Panc1 (cell line): ENCODE measurements around the gene SCYGR4. TPM values are rescaled to one million over a fixed set of nuclear protein-coding genes. Genes with fewer than 3 reads are reported as not detected.

Source experiments
- ATAC-seq: fragments of 200-7000 bp; cut with Tn5 transposase; 2 replicates; pipeline ENCODE4 v1.9.1; 2020; ENCODE audit warnings: mild to moderate bottlenecking, moderate library complexity
- BruUV-seq: library from RNA; stranded (reverse); fragments of 400-500 nt; replicated peaks from 2 replicates; lab custom pipeline; 2021; lab: Mats Ljungman, UMichigan
- CTCF ChIA-PET: fragments of 300-600 bp; sonication (Branson Sonifier 250); formaldehyde crosslinking; loops from one replicate; lab custom pipeline; 2022; ENCODE audit warnings: antibody characterized with exemption; lab: Charles Lee
- POLR2A ChIA-PET: fragments of 300-600 bp; sonication (Branson Sonifier 250); formaldehyde crosslinking; loops from one replicate; lab custom pipeline; 2022; ENCODE audit warnings: antibody characterized with exemption; lab: Charles Lee
- DNase-seq: peaks from one replicate; pipeline ENCODE4 v3.0.0-alpha.2; 2010; ENCODE audit warnings: low read depth, low spot score
- H3K27ac ChIP-seq: 2 replicates; pipeline ENCODE4 v1.5.1; 2011; ENCODE audit warnings: mild to moderate bottlenecking, low read length, inconsistent platforms
- H3K27me3 ChIP-seq: fragments of 200-500 bp; sonication (Bioruptor generic); 2 replicates; pipeline ENCODE4 v1.6.0; 2014; ENCODE audit warnings: low read length, inconsistent platforms; ENCODE audit not compliant: control insufficient read depth, insufficient read depth
- H3K36me3 ChIP-seq: fragments of 200-500 bp; sonication (Bioruptor generic); 2 replicates; pipeline ENCODE4 v1.5.1; 2014; ENCODE audit warnings: inconsistent platforms, mild to moderate bottlenecking, low read length, moderate library complexity; ENCODE audit not compliant: control insufficient read depth, insufficient read depth
- H3K4me1 ChIP-seq: 2 replicates; pipeline ENCODE4 v1.5.1; 2011; ENCODE audit warnings: inconsistent platforms, mild to moderate bottlenecking, low read length, moderate library complexity; ENCODE audit not compliant: control insufficient read depth, insufficient read depth
- H3K4me3 ChIP-seq, 2 experiments: 2 replicates each; pipeline ENCODE4 v1.5.1; 2011 to 2012; ENCODE audit warnings: low read depth in 2 of 2, low read length in 2 of 2, mild to moderate bottlenecking in 2 of 2, inconsistent platforms in 1 of 2, moderate library complexity in 1 of 2
- H3K9me3 ChIP-seq: fragments of 200-500 bp; sonication (Bioruptor generic); 2 replicates; pipeline ENCODE4 v1.5.1; 2014; ENCODE audit warnings: low read depth, mild to moderate bottlenecking, inconsistent platforms, low read length, moderate library complexity; ENCODE audit not compliant: control insufficient read depth, insufficient read depth
- POLR2AphosphoS5 ChIP-seq: IDR thresholded peaks from 2 replicates; pipeline ENCODE4 v1.6.1; 2012; ENCODE audit warnings: mild to moderate bottlenecking, low read depth, low read length, moderate library complexity
- SIN3A ChIP-seq: IDR thresholded peaks from 2 replicates; pipeline ENCODE4 v1.6.1; 2012; ENCODE audit warnings: low read depth, mild to moderate bottlenecking, low read length, moderate library complexity, borderline replicate concordance; ENCODE audit not compliant: insufficient read depth
- TCF7L2 ChIP-seq: IDR thresholded peaks from 2 replicates; pipeline ENCODE4 v1.6.1; 2011; ENCODE audit warnings: mild to moderate bottlenecking, low read depth, low read length, inconsistent platforms
- in situ Hi-C: cut with HindIII; loops from 2 replicates; pipeline ENCODE4 v1.10.0; 2016; ENCODE audit warnings: low sequenced_read_pairs, low pct_unique_long_range_greater_than_20kb
- intact Hi-C: fragments of 100-400 bp; cut with micrococcal nuclease; formaldehyde crosslinking; loops from one replicate; pipeline ENCODE4 v1.10.0; 2022; ENCODE audit not compliant: unreplicated experiment
- total RNA-seq: library from RNA; stranded (reverse); gene quantifications from one replicate; pipeline ENCODE4 v1.2.1, GENCODE V29; 2021; ENCODE audit not compliant: unreplicated experiment
- TF ChIP-seq, protein P1 (sequence below), 2 experiments: IDR thresholded peaks; 2 replicates each; pipeline ENCODE4 v1.6.1; 2011 to 2012; ENCODE audit warnings: low read depth in 2 of 2, control low read depth in 1 of 2, low read length in 1 of 2, mild to moderate bottlenecking in 1 of 2, moderate library complexity in 1 of 2; ENCODE audit not compliant: insufficient read depth in 1 of 2
- TF ChIP-seq, protein P2 (sequence below): fragments of 450-650 bp; IDR thresholded peaks from 2 replicates; pipeline ENCODE4 v1.5.1; 2017; ENCODE audit warnings: mild to moderate bottlenecking

Gene SCYGR4
- total RNA-seq, 1 experiment from 2014 or later: not detected

DNA sequence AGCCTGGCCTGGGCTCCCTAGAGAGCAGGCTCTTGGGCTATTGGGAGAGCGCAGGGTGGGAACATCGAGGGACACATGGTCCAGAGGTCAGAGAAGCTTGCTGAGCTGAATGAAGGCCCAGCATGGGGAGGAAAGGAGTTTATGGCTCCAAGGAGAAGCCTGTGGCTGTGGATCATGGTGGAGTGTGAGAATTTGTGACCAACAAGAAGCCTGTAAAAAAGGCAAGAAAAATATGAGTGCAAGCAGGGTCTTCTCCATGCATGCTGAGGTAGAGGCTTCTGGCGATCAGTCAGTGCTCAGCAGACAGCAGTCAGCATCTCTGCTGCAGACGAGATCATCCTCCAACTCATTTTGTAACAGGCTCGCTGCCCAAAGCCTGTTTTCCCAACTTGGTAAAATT is 1.4 kb upstream of the SCYGR4 start:
- intact Hi-C loops: no loop called here
- H3K4me1 ChIP-seq: no peaks in the 10 kb centered on the region
- no peak for DNase-seq
- ChIA-PET POLR2A (no interaction called here), CTCF (no interaction called here)
- in situ Hi-C loops: no loop called here
- H3K36me3 ChIP-seq: no peaks in the 10 kb centered on the region
- no peaks in the 10 kb centered on the region for H3K27me3 ChIP-seq
- no peaks in the 10 kb centered on the region for H3K9me3 ChIP-seq
- H3K4me3 ChIP-seq: no peak overlapping the region
- TF ChIP-seq TCF7L2: no peak
- no peak for TF ChIP-seq SIN3A
- TF ChIP-seq, protein P1, sequence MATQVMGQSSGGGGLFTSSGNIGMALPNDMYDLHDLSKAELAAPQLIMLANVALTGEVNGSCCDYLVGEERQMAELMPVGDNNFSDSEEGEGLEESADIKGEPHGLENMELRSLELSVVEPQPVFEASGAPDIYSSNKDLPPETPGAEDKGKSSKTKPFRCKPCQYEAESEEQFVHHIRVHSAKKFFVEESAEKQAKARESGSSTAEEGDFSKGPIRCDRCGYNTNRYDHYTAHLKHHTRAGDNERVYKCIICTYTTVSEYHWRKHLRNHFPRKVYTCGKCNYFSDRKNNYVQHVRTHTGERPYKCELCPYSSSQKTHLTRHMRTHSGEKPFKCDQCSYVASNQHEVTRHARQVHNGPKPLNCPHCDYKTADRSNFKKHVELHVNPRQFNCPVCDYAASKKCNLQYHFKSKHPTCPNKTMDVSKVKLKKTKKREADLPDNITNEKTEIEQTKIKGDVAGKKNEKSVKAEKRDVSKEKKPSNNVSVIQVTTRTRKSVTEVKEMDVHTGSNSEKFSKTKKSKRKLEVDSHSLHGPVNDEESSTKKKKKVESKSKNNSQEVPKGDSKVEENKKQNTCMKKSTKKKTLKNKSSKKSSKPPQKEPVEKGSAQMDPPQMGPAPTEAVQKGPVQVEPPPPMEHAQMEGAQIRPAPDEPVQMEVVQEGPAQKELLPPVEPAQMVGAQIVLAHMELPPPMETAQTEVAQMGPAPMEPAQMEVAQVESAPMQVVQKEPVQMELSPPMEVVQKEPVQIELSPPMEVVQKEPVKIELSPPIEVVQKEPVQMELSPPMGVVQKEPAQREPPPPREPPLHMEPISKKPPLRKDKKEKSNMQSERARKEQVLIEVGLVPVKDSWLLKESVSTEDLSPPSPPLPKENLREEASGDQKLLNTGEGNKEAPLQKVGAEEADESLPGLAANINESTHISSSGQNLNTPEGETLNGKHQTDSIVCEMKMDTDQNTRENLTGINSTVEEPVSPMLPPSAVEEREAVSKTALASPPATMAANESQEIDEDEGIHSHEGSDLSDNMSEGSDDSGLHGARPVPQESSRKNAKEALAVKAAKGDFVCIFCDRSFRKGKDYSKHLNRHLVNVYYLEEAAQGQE (IDR thresholded peaks at IDR 0.05; ENCODE audit: insufficient read depth in 1 of 2, low read depth in 2 of 2, low read length in 1 of 2): no peak
- TF ChIP-seq POLR2AphosphoS5: no peak
- TF ChIP-seq, protein P2, sequence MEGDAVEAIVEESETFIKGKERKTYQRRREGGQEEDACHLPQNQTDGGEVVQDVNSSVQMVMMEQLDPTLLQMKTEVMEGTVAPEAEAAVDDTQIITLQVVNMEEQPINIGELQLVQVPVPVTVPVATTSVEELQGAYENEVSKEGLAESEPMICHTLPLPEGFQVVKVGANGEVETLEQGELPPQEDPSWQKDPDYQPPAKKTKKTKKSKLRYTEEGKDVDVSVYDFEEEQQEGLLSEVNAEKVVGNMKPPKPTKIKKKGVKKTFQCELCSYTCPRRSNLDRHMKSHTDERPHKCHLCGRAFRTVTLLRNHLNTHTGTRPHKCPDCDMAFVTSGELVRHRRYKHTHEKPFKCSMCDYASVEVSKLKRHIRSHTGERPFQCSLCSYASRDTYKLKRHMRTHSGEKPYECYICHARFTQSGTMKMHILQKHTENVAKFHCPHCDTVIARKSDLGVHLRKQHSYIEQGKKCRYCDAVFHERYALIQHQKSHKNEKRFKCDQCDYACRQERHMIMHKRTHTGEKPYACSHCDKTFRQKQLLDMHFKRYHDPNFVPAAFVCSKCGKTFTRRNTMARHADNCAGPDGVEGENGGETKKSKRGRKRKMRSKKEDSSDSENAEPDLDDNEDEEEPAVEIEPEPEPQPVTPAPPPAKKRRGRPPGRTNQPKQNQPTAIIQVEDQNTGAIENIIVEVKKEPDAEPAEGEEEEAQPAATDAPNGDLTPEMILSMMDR: no peak
- H3K27ac ChIP-seq: no peak overlapping the region
- no TSS peak for BruUV-seq
- ATAC-seq: no peak

DNA sequence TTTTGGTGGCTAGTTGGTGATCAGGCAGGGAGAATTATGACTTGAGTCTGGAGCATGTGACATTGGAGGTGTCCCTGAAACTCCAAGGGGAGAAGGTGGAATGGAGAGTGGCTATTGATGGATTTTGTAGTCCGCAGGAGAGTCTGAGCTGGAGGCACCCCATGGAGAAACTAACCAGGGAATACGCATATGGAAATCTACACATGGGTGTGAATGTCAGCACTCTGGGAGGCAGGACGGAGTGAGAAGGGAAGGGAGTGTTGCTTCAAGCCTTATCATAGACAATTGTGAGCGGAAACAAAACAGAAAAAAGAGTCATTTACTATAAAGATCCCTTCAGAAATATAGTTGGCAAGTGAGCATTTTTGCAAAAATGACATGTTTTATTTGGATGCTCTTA is 667 bp upstream of the SCYGR4 start:
- Histone ChIP-seq H3K4me3 (no peak overlapping the region), H3K27ac (no peak overlapping the region), H3K36me3 (no peaks in the 10 kb centered on the region), H3K4me1 (no peaks in the 10 kb centered on the region), H3K27me3 (no peaks in the 10 kb centered on the region), H3K9me3 (no peaks in the 10 kb centered on the region)
- DNase-seq (no peak), ATAC-seq (no peak)
- ChIA-PET POLR2A (no interaction called here), CTCF (no interaction called here)
- TF ChIP-seq, protein P1 (IDR thresholded peaks at IDR 0.05; ENCODE audit: insufficient read depth in 1 of 2, low read depth in 2 of 2, low read length in 1 of 2): no peak
- TF ChIP-seq POLR2AphosphoS5: no peak
- no peak for TF ChIP-seq SIN3A
- no peak for TF ChIP-seq TCF7L2
- TF ChIP-seq, protein P2: no peak
- intact Hi-C loops (no loop called here), in situ Hi-C loops (no loop called here)
- BruUV-seq: no TSS peak
